Stimulated activated memory B cell treated with anti-CD40 and anti-IgM and Interleukin-4, amounts not matched to agents 10 μg/mL and 1 μg/mL and 100 μg/mL, for 72 hours (primary cell): Measurements from ENCODE around the gene DARS2.
"Not testable (repeated sequence)": the region's sequence is repeated elsewhere in the genome, so short reads cannot be mapped to it uniquely, and the experiment has no call there.

ENCODE experiments used
- ATAC-seq: fragments of 150-1000 bp; cut with Tn5 transposase; 2 replicates; pipeline ENCODE4 v1.10.0; 2021
- H3K27ac Mint-ChIP-seq: one replicate; pipeline ENCODE4 v1.8.0; 2022; ENCODE audit warnings: mild to moderate bottlenecking, mixed read lengths
- H3K27me3 Mint-ChIP-seq: one replicate; pipeline ENCODE4 v1.8.0; 2022; ENCODE audit warnings: mixed read lengths
- H3K36me3 Mint-ChIP-seq: one replicate; pipeline ENCODE4 v1.8.0; 2022; ENCODE audit warnings: mixed read lengths
- H3K4me1 Mint-ChIP-seq: one replicate; pipeline ENCODE4 v1.8.0; 2022; ENCODE audit warnings: mixed read lengths
- H3K4me3 Mint-ChIP-seq: one replicate; pipeline ENCODE4 v1.8.0; 2022; ENCODE audit warnings: mild to moderate bottlenecking, moderate library complexity, mixed read lengths
- H3K9me3 Mint-ChIP-seq: one replicate; pipeline ENCODE4 v1.8.0; 2022; ENCODE audit warnings: mixed read lengths

Gene DARS2

GRCh38 chr1:173853074-173853473, 28.6 kb downstream of the DARS2 start:
- peak overlapping the region; percentile 19 for H3K27ac Mint-ChIP-seq
- no peaks in the 10 kb centered on the region for H3K4me1 Mint-ChIP-seq
- no peaks in the 10 kb centered on the region for H3K9me3 Mint-ChIP-seq
- H3K4me3 Mint-ChIP-seq: no peak overlapping the region
- H3K36me3 Mint-ChIP-seq: peaks cover 49% of the 10 kb centered on the region
- no peaks in the 10 kb centered on the region for H3K27me3 Mint-ChIP-seq
- no peak for ATAC-seq

GRCh38 chr1:173856014-173856413, 31.5 kb downstream of the DARS2 start:
- no peak for ATAC-seq
- H3K27ac Mint-ChIP-seq: peak overlapping the region; percentile 4
- H3K4me3 Mint-ChIP-seq: no peak overlapping the region

GRCh38 chr1:173856903-173857302, 32.4 kb downstream of the DARS2 start:
- peaks cover 43% of the 10 kb centered on the region for H3K36me3 Mint-ChIP-seq
- H3K4me1 Mint-ChIP-seq: no peaks in the 10 kb centered on the region
- ATAC-seq: no peak
- no peak overlapping the region for H3K4me3 Mint-ChIP-seq
- no peak overlapping the region for H3K27ac Mint-ChIP-seq
- H3K27me3 Mint-ChIP-seq: no peaks in the 10 kb centered on the region
- H3K9me3 Mint-ChIP-seq: no peaks in the 10 kb centered on the region

More at GRCh38 chr1:173856014-173856413, 31.5 kb downstream of the DARS2 start:
- H3K4me1 Mint-ChIP-seq: no peaks in the 10 kb centered on the region
- H3K27me3 Mint-ChIP-seq: no peaks in the 10 kb centered on the region
- H3K36me3 Mint-ChIP-seq: peaks cover 45% of the 10 kb centered on the region
- H3K9me3 Mint-ChIP-seq: no peaks in the 10 kb centered on the region

GRCh38 chr1:173857363-173857917, 33.0 kb downstream of the DARS2 start:
- Mint-ChIP-seq H3K9me3 (no peaks in the 10 kb centered on the region), H3K4me1 (peaks cover 1% of the 10 kb centered on the region), H3K27ac (no peak overlapping the region), H3K27me3 (no peaks in the 10 kb centered on the region), H3K36me3 (peaks cover 46% of the 10 kb centered on the region), H3K4me3 (no peak overlapping the region)
- ATAC-seq: no peak

GRCh38 chr1:173859547-173859946, 35.1 kb downstream of the DARS2 start:
- H3K4me3 Mint-ChIP-seq, H3K27ac Mint-ChIP-seq, ATAC-seq, H3K27me3 Mint-ChIP-seq, H3K9me3 Mint-ChIP-seq: not testable (repeated sequence)
- Mint-ChIP-seq H3K4me1 (peaks cover 22% of the 10 kb centered on the region), H3K36me3 (peaks cover 52% of the 10 kb centered on the region)

- H3K4me1 Mint-ChIP-seq: peaks cover 27% of the 10 kb centered on the region
- no peak overlapping the region for H3K27ac Mint-ChIP-seq
- peaks cover 52% of the 10 kb centered on the region for H3K36me3 Mint-ChIP-seq
- H3K9me3 Mint-ChIP-seq: no peaks in the 10 kb centered on the region
- no peaks in the 10 kb centered on the region for H3K27me3 Mint-ChIP-seq
- H3K4me3 Mint-ChIP-seq: no peak overlapping the region
- ATAC-seq: no peak
These were observed 35.6 kb downstream of the DARS2 start for GRCh38 chr1:173860065-173860464.

- peak; percentile 46 for ATAC-seq
- Mint-ChIP-seq H3K36me3 (peaks cover 55% of the 10 kb centered on the region), H3K9me3 (no peaks in the 10 kb centered on the region), H3K4me1 (peaks cover 43% of the 10 kb centered on the region), H3K4me3 (no peak overlapping the region), H3K27ac (peak overlapping the region; percentile 84), H3K27me3 (no peaks in the 10 kb centered on the region)
These were observed 37.3 kb downstream of the DARS2 start for GRCh38 chr1:173861731-173862145.

GRCh38 chr1:173862146-173862768, 37.8 kb downstream of the DARS2 start:
- ATAC-seq: peak; percentile 46
- peaks cover 60% of the 10 kb centered on the region for H3K36me3 Mint-ChIP-seq
- peak overlapping the region; percentile 31 for H3K4me3 Mint-ChIP-seq

GRCh38 chr1:173862769-173863223, 38.3 kb downstream of the DARS2 start:
- Mint-ChIP-seq H3K4me1 (peaks cover 49% of the 10 kb centered on the region), H3K27ac (peak overlapping the region; percentile 84), H3K27me3 (no peaks in the 10 kb centered on the region), H3K4me3 (peak overlapping the region; percentile 31), H3K9me3 (no peaks in the 10 kb centered on the region), H3K36me3 (peaks cover 61% of the 10 kb centered on the region)
- no peak for ATAC-seq

More at GRCh38 chr1:173862146-173862768, 37.8 kb downstream of the DARS2 start:
- H3K9me3 Mint-ChIP-seq, H3K27me3 Mint-ChIP-seq: not testable (repeated sequence)
- Mint-ChIP-seq H3K27ac (peak overlapping the region; percentile 84), H3K4me1 (peaks cover 49% of the 10 kb centered on the region)

GRCh38 chr1:173863224-173864161, 39.0 kb downstream of the DARS2 start:
- Mint-ChIP-seq H3K4me3 (peak overlapping the region; percentile 44), H3K27ac (peak overlapping the region; percentile 84), H3K36me3 (peaks cover 61% of the 10 kb centered on the region), H3K27me3 (no peaks in the 10 kb centered on the region), H3K4me1 (peaks cover 49% of the 10 kb centered on the region), H3K9me3 (no peaks in the 10 kb centered on the region)
- no peak for ATAC-seq

GRCh38 chr1:173864179-173864867, 39.9 kb downstream of the DARS2 start:
- H3K4me3 Mint-ChIP-seq: peak overlapping the region; percentile 95
- no peaks in the 10 kb centered on the region for H3K9me3 Mint-ChIP-seq
- H3K36me3 Mint-ChIP-seq: peaks cover 61% of the 10 kb centered on the region

GRCh38 chr1:173865468-173866164, 41.1 kb downstream of the DARS2 start:
- H3K9me3 Mint-ChIP-seq: no peaks in the 10 kb centered on the region
- H3K4me1 Mint-ChIP-seq: peaks cover 57% of the 10 kb centered on the region
- peaks cover 58% of the 10 kb centered on the region for H3K36me3 Mint-ChIP-seq
- peak overlapping the region; percentile 95 for H3K4me3 Mint-ChIP-seq
- no peaks in the 10 kb centered on the region for H3K27me3 Mint-ChIP-seq
- ATAC-seq: no peak
- H3K27ac Mint-ChIP-seq: peak overlapping the region; percentile 84

More at GRCh38 chr1:173864179-173864867, 39.9 kb downstream of the DARS2 start:
- no peak for ATAC-seq
- Mint-ChIP-seq H3K27me3 (no peaks in the 10 kb centered on the region), H3K27ac (peak overlapping the region; percentile 84), H3K4me1 (peaks cover 49% of the 10 kb centered on the region)

GRCh38 chr1:173866413-173867115, 42.1 kb downstream of the DARS2 start:
- Mint-ChIP-seq H3K36me3 (peaks cover 62% of the 10 kb centered on the region), H3K27me3 (no peaks in the 10 kb centered on the region), H3K27ac (peak overlapping the region; percentile 84), H3K4me1 (peaks cover 65% of the 10 kb centered on the region), H3K4me3 (peak overlapping the region; percentile 95), H3K9me3 (no peaks in the 10 kb centered on the region)
- ATAC-seq: no peak
